H9 (cell line): ENCODE results near the gene GOLPH3L. TPM values are rescaled to one million over a fixed set of nuclear protein-coding genes. Genes with fewer than 3 reads are reported as not detected.

ENCODE experiments used
- DNase-seq: peaks from one replicate; pipeline ENCODE4 v3.0.0-alpha.2; 2017
- H2AFZ ChIP-seq: one replicate; pipeline ENCODE4 v1.6.1; 2013; ENCODE audit warnings: mild to moderate bottlenecking, low read length, control low read depth, moderate library complexity
- H2AK5ac ChIP-seq: 2 replicates; pipeline ENCODE4 v1.6.1; 2013; ENCODE audit warnings: low read length, control low read depth, mixed read lengths; ENCODE audit not compliant: insufficient read length
- H2BK120ac ChIP-seq: one replicate; pipeline ENCODE4 v1.6.1; 2013; ENCODE audit warnings: low read depth, mild to moderate bottlenecking, low read length, control low read depth, inconsistent platforms; ENCODE audit not compliant: poor library complexity, severe bottlenecking
- H2BK12ac ChIP-seq: 2 replicates; pipeline ENCODE4 v1.6.1; 2013; ENCODE audit warnings: low read length, control low read depth, mixed read lengths, low read depth; ENCODE audit not compliant: insufficient read length
- H2BK15ac ChIP-seq: 2 replicates; pipeline ENCODE4 v1.6.1; 2013; ENCODE audit warnings: low read depth, low read length, control low read depth
- H2BK20ac ChIP-seq: one replicate; pipeline ENCODE4 v1.6.1; 2013; ENCODE audit warnings: low read depth, mild to moderate bottlenecking, low read length, control low read depth, inconsistent platforms; ENCODE audit not compliant: poor library complexity, severe bottlenecking
- H2BK5ac ChIP-seq: 2 replicates; pipeline ENCODE4 v1.6.1; 2013; ENCODE audit warnings: low read length, control low read depth, mixed read lengths; ENCODE audit not compliant: insufficient read length
- H3K14ac ChIP-seq: 2 replicates; pipeline ENCODE4 v1.6.1; 2013; ENCODE audit warnings: low read length, control low read depth; ENCODE audit not compliant: insufficient read depth
- H3K18ac ChIP-seq: 2 replicates; pipeline ENCODE4 v1.6.1; 2013; ENCODE audit warnings: low read depth, mild to moderate bottlenecking, mixed read lengths, low read length, control low read depth; ENCODE audit not compliant: insufficient read length
- H3K23ac ChIP-seq: 2 replicates; pipeline ENCODE4 v1.6.1; 2013; ENCODE audit warnings: low read length, control low read depth, mixed read lengths, low read depth; ENCODE audit not compliant: insufficient read length
- H3K23me2 ChIP-seq: 2 replicates; pipeline ENCODE4 v1.6.1; 2013; ENCODE audit warnings: low read depth, mild to moderate bottlenecking, mixed read lengths, low read length, control low read depth; ENCODE audit not compliant: insufficient read length, poor library complexity, severe bottlenecking
- H3K27ac ChIP-seq: 2 replicates; pipeline ENCODE4 v1.5.1; 2013; ENCODE audit warnings: low read length, control low read depth, mixed read lengths, low read depth; ENCODE audit not compliant: insufficient read length
- H3K27me3 ChIP-seq: 2 replicates; pipeline ENCODE4 v1.6.1; 2013; ENCODE audit warnings: low read length, control low read depth, inconsistent platforms; ENCODE audit not compliant: insufficient read depth
- H3K4ac ChIP-seq: 2 replicates; pipeline ENCODE4 v1.6.1; 2013; ENCODE audit warnings: low read depth, mild to moderate bottlenecking, control low read depth, inconsistent platforms, low read length, moderate library complexity
- H3K4me1 ChIP-seq: 2 replicates; pipeline ENCODE4 v1.6.1; 2013; ENCODE audit warnings: low read length, control low read depth, inconsistent platforms; ENCODE audit not compliant: insufficient read depth
- H3K4me2 ChIP-seq: 2 replicates; pipeline ENCODE4 v1.6.1; 2013; ENCODE audit warnings: low read length, control low read depth, mixed read lengths; ENCODE audit not compliant: insufficient read length, insufficient read depth
- H3K56ac ChIP-seq: 2 replicates; pipeline ENCODE4 v1.6.1; 2013; ENCODE audit warnings: low read depth, mild to moderate bottlenecking, mixed read lengths, low read length, control low read depth; ENCODE audit not compliant: insufficient read length
- H3K79me1 ChIP-seq: 2 replicates; pipeline ENCODE4 v1.6.1; 2013; ENCODE audit warnings: low read depth, mild to moderate bottlenecking, moderate library complexity, low read length, control low read depth, inconsistent platforms; ENCODE audit not compliant: insufficient read depth, poor library complexity, severe bottlenecking
- H3K79me2 ChIP-seq: 2 replicates; pipeline ENCODE4 v1.6.1; 2013; ENCODE audit warnings: low read length, control low read depth, inconsistent platforms; ENCODE audit not compliant: insufficient read depth
- H3K9ac ChIP-seq: 2 replicates; pipeline ENCODE4 v1.6.1; 2013; ENCODE audit warnings: low read length, control low read depth, mixed read lengths; ENCODE audit not compliant: insufficient read length; ENCODE audit errors: extremely low read depth
- H3K9me3 ChIP-seq: one replicate; pipeline ENCODE4 v1.6.1; 2013; ENCODE audit warnings: low read depth, low read length, inconsistent platforms; ENCODE audit not compliant: control insufficient read depth
- H3T11ph ChIP-seq: one replicate; pipeline ENCODE4 v1.6.1; 2013; ENCODE audit warnings: mild to moderate bottlenecking, low read length, control low read depth, inconsistent platforms
- H4K20me1 ChIP-seq: one replicate; pipeline ENCODE4 v1.6.1; 2013; ENCODE audit not compliant: control insufficient read depth, insufficient read length, insufficient read depth
- H4K5ac ChIP-seq: 2 replicates; pipeline ENCODE4 v1.6.1; 2013; ENCODE audit warnings: low read depth, mild to moderate bottlenecking, mixed read lengths, low read length, control low read depth; ENCODE audit not compliant: insufficient read length
- H4K8ac ChIP-seq: replicated peaks from 2 replicates; pipeline ENCODE4 v1.6.1; 2013; ENCODE audit warnings: low read length, control low read depth, mixed read lengths, low read depth; ENCODE audit not compliant: insufficient read length
- H4K91ac ChIP-seq: 2 replicates; pipeline ENCODE4 v1.6.1; 2013; ENCODE audit warnings: low read depth, mild to moderate bottlenecking, moderate library complexity, mixed read lengths, low read length, control low read depth; ENCODE audit not compliant: insufficient read length
- H3K27ac Mint-ChIP-seq, 3 experiments: 2 replicates in 2 of 3; 3 replicates in 1 of 3; pipeline ENCODE4 v1.8.0; 2020 to 2021; ENCODE audit warnings: mixed read lengths in 3 of 3, mild to moderate bottlenecking in 1 of 3, moderate library complexity in 1 of 3
- H3K27me3 Mint-ChIP-seq: 2 replicates; pipeline ENCODE4 v1.8.0; 2021; ENCODE audit warnings: low read depth, mild to moderate bottlenecking, moderate library complexity, mixed read lengths
- H3K36me3 Mint-ChIP-seq, 3 experiments: 2 replicates in 2 of 3; 3 replicates in 1 of 3; pipeline ENCODE4 v1.8.0; 2020 to 2021; ENCODE audit warnings: low read depth in 3 of 3, mixed read lengths in 3 of 3; ENCODE audit not compliant: insufficient read depth in 1 of 3
- H3K4me1 Mint-ChIP-seq, 2 experiments: 2 replicates each; pipeline ENCODE4 v1.8.0; 2020; ENCODE audit warnings: mixed read lengths in 2 of 2
- H3K4me3 Mint-ChIP-seq, 2 experiments: 2 replicates in 1 of 2; 3 replicates in 1 of 2; pipeline ENCODE4 v1.8.0; 2020 to 2021; ENCODE audit warnings: mild to moderate bottlenecking in 2 of 2, mixed read lengths in 2 of 2, moderate library complexity in 1 of 2
- H3K9me3 Mint-ChIP-seq, 2 experiments: 2 replicates in 1 of 2; 3 replicates in 1 of 2; pipeline ENCODE4 v1.8.0; 2020; ENCODE audit warnings: mild to moderate bottlenecking in 2 of 2, mixed read lengths in 2 of 2, moderate library complexity in 1 of 2
- CTCF ChIP-seq: fragments of 200-600 bp; sonication (generic); conservative IDR thresholded peaks from 3 replicates; pipeline ENCODE4 v1.8.0; 2021; ENCODE audit warnings: antibody characterized with exemption, mild to moderate bottlenecking
- WGBS: extraction: QIAGEN DNeasy Blood & Tissue Kit; methylation state at CpG from one replicate; pipeline ENCODE4 v1.1.7; 2013; ENCODE audit warnings: missing lambda C conversion rate, low lambda C conversion rate, mixed read lengths; ENCODE audit not compliant: insufficient read length; ENCODE audit errors: extremely low coverage; 5-methylcytosine and 5-hydroxymethylcytosine counted together
- total RNA-seq: library from RNA; stranded (reverse); gene quantifications from 2 replicates; pipeline ENCODE4 v1.2.1, GENCODE V29; 2021

GOLPH3L gene
- total RNA-seq, 1 experiment from 2014 or later: 30.5 TPM

- Histone ChIP-seq H2BK5ac (no peak overlapping the region), H3K4me1 (no peaks in the 10 kb centered on the region), H3K14ac (no peak overlapping the region), H3T11ph (no peak overlapping the region), H3K4me2 (no peak overlapping the region), H2AFZ (no peak overlapping the region), H3K27me3 (no peaks in the 10 kb centered on the region), H3K9ac (no peak overlapping the region), H3K79me1 (no peaks in the 10 kb centered on the region), H3K4ac (no peak overlapping the region), H3K23me2 (no peaks in the 10 kb centered on the region), H3K23ac (no peak overlapping the region), H2AK5ac (no peak overlapping the region), H2BK15ac (no peak overlapping the region), H2BK12ac (no peak overlapping the region), H2BK120ac (no peak overlapping the region), H4K8ac (no peak overlapping the region), H3K18ac (no peak overlapping the region), H3K9me3 (no peaks in the 10 kb centered on the region), H3K56ac (no peak overlapping the region), H4K20me1 (no peaks in the 10 kb centered on the region), H4K5ac (no peak overlapping the region), H4K91ac (no peak overlapping the region), H3K79me2 (no peaks in the 10 kb centered on the region), H3K27ac (no peak overlapping the region), H2BK20ac (no peak overlapping the region)
- Mint-ChIP-seq H3K27ac (no peak overlapping the region), H3K9me3 (no peaks in the 10 kb centered on the region), H3K4me1 (peaks cover 0 to 2% of the 10 kb centered on the region in 2 experiments; a peak in 1 of 4 replicates), H3K36me3 (no peaks in the 10 kb centered on the region), H3K4me3 (no peak overlapping the region), H3K27me3 (no peaks in the 10 kb centered on the region)
- TF ChIP-seq CTCF: no peak
- DNase-seq: no peak
- no CpG with 5 or more reads among the region's 1 CpG for WGBS
These were observed 9.1 kb upstream of the GOLPH3L start for GRCh38 chr1:150706091-150706490.
